Pulmonary artery endothelial cell (primary cell): ENCODE measurements around the gene PYGO2. TPM values are rescaled to one million over a fixed set of nuclear protein-coding genes. Genes with fewer than 3 reads are reported as not detected.

Experiments
- DNase-seq: peaks from one replicate; pipeline ENCODE4 v3.0.0-alpha.2; 2011; ENCODE audit warnings: low read depth, low spot score
- total RNA-seq: library from RNA; depleted of rRNA; stranded (reverse); fragments of >200 nt; gene quantifications from 2 replicates; pipeline ENCODE4 v1.2.3, GENCODE V29; 2014

PYGO2 gene
- total RNA-seq, 1 donor from 2014 or later, result 6.3 TPM

DNA sequence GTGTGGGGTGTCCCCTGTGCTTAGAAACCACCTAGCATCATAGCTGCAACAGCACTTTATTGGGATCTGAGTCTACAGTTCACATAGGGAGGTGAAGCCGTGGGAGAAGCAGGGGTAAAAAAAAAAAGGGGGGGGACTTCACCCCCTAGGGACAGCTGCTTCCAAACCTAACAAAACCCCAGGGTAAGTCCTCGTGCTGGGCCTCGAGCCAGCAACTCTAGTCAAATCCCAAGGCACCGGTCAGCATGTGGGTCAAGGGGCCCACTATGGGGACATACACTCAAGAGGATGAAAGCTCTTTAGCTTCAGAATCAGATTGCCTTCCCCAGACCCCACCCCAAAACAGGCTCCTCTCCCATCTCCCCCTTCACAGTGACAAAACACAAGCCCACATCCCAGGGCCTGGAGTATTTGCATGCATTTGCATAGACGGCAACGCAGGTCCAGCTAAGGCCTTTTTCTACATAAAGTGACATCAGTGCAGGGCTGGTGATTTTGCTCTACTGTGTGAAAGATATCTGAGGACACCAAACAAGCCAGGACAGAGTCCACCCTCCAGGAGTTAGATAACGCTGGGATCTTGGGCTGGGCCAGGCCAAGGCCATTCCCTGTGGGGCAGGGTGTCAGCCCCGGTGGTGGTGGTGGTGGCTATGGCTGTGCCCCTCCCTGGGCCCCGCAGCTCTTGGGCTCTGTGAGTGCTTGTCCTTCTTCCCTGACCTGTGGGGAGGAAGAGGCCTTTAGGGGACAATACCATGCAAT, 17.0 kb downstream of the PYGO2 start:
- DNase-seq, result no peak

DNA sequence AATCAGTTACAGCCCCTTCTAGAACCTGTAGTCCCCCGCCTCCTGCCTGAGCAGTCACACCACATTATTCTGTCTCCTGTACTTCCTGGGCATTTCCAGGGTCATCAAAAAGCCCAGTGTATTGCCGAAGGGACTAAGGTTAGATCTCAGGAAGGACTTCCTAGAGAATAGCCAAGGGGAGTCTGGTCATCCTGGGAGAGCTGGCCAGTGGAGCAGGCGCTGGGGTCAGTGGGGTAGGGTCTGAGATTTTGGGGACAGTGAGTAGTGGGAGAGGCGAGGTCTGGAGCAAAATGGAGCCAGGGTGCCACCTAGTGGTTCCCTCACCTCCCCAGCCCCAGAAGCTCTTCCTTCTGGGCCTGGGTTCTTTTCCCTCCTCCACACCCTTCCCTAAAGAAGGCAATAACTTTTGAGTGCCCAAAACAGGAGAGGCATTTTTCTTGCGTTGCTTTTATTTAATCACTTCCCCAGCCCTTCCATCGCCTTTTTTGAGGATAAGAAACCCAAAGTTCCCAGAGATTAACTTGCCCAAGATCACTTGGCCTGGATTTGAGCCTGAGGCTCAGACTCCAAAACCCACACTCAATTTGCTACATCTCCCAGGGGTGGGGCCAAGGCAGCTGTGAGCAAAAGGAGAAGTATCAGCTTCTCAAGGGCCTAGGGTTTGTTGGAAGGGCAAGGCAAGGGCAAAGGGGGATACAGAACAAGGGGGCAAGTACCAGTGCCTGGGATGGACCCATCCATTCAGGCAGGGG, 17.8 kb downstream of the PYGO2 start:
- no peak for DNase-seq

DNA sequence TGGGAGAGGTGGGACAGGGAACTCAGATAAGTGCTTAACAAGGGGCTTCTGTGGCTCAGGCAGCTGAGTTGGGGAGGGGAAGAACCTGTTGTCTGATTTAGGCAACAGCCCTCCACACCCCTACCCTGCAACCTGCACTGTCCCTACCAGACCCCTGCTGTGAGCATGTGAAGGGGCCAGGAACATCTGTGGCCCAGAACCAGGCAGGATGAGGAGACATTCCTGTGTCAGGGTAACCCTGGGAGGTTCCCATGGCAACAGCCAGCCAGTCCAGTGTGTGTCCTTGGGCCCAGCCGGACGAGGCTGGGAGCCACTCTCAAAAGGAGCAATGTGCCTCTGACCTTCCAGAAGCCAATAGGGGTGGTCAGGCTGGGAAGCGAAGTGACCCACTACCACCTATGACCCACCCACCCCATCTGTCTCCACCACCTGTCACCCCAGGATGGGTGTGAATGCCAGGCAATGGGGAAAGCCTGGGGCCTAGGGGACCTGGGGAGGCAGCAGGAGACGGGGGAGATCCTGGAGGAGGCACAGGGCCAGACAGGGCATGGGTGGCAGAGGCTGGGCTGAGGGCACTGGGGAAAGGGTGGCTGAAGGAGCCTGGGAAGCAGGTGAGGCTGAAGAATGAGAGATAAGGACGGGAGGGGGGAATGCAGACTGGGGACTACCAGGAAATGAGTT, 20.1 kb downstream of the PYGO2 start:
- DNase-seq, result no peak

DNA sequence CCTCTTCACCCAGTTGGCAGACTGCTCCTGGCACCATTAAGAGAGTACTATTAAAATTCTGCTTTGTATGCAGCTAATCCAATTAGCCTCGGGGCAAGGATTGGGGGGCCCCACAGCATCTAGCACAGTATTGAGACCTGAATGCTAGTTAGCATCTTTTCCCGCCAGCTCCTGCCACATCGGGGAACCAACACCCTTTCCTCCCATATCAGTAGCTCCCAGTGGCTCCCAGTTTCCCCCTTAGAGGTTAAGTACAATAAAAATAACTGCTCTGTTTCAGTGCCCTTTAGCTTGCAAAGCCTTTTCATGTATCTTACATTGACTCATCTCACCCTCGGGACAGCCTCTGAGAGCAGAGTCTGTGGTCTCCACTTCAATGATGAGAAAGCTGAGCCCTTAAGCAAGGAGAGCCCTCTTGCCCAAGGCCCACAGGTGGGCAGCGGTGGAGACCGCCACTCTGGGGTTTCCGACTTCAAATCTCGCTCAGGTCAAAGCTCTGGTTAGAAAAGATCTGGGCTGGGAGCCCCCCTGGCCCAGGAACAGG, 20.9 kb downstream of the PYGO2 start:
- no peak for DNase-seq

DNA sequence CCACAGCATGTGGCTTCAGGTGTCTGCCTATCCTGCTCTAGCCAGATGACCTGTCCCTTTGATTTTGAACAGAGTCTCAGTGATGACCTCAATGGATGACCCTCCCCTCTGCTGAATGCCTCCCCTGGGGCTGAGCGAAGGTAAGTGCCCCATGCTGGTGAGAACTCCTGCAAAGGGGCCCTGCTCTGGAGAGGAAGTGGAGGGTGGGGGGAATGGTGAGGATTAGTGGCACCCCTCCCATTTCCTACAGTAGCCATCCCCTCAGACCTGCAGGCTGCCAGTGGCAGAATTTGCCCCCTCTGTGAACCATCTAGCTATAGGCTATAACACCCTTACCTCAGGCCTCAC, 21.4 kb downstream of the PYGO2 start:
- DNase-seq, result no peak

DNA sequence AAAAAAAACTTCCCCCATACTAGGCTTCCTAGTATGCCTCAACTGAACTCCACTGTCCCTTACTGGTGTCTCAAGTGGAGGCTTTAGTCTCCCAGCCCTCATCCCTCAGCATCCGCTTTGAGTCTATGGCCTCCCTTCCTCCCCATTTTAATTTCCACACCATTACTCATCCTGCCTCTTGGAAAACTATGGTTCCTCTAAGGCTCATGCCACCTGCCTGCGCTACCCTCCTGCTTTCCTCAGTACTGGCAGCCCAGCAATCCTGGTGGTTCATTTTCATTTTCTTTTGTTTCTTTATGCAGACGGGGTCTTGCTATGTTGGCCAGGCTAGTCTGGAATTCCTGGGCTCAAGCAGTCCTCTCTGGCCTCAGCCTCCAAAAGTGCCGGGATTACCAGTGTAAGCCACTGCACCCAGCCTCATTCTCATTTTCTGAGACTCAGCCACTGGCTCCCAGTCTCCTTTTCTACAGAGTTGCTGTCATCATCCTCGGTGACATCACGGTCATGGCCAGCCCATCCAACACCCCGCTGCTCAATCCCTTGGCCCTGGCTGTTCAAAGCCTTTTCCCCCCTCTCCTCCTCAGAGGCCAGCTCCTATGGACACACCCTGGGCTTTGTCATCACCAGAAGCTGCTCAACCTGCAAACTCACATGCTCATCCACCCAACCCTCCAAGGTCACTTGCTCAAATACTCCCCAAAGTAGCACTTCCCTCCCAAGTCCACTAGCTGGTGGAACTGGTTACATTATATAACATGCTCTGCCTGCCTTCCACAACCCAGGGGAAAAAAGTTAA, 22.8 kb downstream of the PYGO2 start:
- DNase-seq, result no peak

DNA sequence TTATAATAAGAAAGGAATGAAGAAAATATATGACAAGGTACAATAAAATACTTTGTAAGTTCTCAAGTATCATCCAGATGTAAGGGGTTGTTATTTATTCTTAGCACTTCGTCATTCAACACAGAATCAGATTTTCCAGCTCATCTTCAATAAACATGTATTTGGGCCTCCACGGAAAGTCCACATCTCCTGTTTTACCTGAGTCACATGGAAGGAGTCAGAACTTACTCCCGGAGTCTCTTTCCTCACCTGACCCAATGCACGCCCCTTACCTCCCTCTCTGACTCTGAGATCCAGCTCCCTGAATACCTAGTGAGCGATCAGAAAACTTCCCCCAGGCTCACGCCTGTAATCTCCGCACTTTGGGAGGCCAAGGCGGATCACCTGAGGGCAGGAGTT, 23.6 kb downstream of the PYGO2 start:
- DNase-seq, result no peak

DNA sequence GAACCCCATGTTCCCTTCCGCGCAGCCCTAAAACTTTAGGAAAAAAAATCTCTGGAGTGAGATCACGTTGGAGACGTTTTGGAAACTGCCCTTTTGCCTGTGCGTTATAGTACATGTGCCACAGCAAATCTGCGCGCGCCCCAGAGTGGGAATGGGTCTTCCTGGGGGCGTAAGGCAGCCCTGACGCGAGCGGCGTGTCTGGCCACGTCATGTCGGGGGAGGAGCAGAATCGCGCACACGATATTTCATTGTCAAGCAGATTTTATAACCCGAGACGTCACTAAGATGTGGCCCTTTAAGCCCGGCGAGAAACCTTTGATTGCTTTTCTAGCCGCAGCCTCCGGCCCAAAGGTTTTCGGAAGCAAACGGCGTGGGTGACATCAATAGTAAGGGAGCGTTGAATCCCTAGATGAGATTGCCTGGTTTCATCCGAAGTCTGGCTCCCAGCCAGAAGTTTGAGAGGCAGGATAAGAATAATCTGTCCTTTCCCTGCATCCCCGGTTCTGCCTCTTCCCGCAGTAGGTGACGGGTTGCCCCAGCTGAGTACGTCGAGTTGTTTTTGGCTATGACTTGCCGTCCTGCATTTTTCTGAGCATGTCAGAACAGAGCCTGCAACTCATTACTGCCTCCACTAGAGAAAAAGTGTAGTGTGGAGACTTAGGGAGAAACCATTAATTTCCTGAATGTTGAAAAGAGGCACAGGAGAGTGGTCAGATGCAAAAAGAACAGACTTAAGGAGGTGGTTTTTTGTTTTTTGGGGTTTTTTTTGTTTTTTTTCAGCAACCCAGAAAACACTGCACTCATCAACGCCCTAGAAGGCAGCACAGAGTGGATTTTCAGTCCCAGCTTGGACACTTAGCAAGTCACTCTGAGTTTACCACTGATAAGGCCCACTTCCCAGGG, 24.2 kb downstream of the PYGO2 start:
- DNase-seq, result peak; percentile 86

DNA sequence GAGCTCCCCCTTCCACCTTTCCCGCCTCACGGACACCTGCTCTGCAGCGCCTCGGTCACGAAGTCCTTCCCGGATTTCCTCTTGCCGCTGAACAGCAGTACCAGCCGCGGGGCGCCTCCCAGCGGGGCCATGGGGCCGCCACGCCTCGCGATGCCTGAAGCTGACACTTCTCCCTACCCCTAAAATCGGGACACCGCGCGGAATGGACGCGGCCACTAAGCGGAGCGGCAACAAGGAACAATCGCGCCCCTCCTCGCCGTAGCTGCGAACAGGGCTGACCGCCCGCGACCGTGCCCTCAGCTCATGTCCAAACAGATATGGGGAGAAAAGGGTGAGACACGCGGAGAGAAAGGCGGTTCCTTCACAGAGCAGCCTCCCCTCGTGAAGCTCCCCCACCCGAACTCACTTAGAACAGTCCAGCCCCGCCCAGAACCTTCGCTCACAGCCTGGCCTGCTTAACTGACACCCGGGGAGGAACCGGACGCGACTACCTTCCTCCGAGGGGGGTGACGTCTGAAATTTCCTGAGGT, 25.0 kb downstream of the PYGO2 start, which contains the start of gene PMVK:
TSS of gene PMVK (minus strand) at position 165 of the 530 bp plus-strand sequence. CDS start at position 131, 34 bp downstream.
- DNase-seq, result peak; percentile 89

DNA sequence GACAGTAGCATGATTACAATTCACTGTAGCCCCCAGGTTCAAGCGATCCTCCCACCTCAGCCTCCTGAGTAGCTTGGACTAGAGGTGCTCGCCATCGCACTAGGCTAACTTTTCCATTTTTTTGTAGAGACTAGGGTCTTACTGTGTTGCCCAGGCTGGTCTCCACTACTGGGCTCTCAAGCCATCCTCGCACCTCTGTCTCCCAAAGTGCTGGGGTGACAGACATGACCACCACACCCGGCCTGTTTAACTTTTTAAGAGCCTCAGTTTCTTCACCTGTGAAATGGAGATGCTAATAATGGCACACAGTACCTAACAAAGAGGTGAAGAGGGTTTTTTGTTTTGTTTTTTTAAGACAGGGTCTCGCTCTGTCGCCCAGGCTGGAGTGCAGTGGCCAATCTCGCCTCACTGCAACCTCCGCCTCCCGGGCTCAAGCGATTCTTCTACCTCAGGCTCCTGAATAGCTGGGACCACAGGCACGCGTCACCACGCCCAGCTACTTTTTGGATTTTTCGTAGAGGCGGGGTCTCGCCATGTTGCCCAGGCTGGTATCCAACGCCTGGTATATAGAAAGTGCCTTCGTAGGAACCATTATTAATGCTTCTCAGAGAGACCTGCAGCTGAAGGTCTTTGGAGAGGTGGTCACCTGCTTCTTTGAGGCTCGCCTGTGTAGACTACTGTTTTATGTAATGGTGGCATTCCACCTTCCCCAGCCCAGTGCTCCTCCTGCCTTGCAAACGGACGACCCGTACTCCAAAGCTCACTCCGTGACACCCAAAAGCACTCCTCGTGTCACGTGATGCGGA, 25.6 kb downstream of the PYGO2 start:
- DNase-seq, result no peak

DNA sequence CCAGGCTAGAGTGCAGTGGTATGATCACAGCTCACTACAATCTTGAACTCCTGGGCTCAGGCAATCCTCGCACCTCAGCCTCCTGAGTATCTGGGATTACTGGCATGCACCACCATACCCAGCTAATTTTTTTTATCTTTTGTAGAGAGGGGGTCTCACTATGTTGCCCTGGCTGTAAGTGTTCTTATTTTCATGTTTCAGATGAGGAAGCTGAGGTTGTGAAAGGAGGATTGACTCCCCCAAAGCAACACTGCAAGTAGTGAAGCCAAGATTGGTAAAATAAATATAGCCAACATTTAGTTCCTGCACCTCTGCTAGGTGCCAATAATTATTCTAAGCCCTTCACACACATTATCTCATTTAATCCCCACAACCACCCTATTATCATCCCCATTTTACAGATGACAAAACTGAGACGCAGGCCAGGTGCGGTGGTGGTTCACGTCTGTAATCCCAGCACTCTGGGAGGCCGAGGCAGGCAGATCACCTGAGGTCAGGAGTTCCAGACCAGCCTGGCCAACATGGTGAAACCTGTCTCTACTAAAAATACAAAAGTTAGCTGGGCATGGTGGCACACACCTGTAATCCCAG, 27.1 kb downstream of the PYGO2 start:
- no peak for DNase-seq

DNA sequence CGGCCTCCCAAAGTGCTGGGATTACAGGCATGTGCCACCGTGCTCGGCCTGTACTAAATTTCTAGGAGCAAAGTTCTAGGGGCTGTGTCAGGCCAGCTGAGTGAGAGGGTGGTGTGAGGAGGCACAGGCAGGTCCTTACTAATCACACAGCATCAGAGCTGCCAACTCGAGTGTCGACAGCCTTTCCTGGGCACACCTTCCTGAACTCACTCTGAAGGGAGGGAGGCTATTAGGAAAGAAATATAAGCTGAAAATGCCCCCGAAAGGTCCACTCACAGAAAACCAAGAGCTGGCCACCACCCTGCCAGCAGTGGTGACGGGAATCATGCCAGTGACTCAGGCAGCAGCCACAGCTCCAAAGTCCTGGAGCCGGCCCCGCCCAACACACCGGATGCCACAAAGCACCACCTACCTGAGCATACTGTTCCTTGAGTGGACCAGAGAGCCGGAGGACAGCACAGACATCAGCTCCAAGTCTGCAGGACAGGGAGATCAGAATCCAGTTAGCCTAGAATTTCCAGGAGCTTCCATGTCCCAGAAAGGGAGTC, 29.6 kb downstream of the PYGO2 start:
- DNase-seq, result no peak

DNA sequence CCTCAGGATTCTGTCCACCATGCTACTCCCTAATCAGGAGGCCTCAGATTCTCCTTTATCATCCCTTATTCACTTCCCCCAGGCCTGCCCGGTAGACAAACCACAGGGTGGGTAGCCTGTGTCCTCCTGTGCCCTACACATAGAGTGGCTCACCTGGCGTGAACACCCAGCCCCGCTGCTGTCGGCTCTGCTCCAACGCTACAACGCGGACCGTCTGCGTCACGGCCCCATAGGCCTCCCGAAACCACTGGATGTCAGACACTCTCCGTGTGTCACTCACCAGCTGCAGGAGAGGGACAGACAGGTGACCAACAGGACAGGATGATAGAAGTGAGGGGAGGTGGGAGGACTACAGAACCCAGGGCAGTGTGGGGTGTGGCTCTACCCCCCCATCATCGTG, 35.4 kb downstream of the PYGO2 start:
- DNase-seq, result no peak

DNA sequence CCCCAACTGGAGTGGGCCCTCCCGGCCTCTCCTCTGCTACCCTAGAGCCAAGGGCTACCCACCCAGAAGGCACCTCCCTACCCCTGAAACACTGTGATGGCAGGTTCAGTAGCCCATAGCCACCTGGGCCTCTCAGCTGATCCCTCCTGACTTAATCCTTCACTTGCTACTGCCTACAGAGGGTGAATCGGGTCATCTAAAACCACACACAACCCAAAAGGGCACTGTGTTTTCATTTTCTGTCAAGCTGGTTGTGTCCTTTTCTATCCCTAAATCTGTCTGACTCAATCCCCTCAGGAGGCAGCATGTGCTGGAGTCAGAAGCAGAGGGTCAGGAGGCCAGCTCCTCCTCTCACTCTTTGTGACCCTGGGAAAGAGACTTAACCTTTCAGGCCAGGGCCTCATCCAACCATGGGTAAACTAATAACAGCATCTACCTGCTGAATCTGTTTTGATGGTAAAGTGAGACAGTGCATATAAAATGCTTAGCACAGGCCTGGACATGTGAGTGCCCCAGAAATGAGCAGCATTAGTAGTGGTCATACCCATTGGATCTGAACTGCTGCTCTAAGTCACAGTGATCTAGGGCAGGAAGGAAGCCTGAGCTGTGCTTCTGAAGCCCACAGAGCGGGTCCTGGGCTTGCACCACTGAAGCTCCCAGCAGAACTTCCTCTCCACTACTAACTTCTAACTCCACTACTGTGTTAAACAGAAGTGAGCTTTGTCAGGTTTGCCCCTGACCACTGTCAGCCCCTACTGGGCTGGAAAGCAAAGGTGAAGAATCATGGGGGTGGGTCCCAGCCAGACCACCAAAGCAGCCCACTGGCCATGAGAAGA, 36.0 kb downstream of the PYGO2 start:
- DNase-seq, result no peak

DNA sequence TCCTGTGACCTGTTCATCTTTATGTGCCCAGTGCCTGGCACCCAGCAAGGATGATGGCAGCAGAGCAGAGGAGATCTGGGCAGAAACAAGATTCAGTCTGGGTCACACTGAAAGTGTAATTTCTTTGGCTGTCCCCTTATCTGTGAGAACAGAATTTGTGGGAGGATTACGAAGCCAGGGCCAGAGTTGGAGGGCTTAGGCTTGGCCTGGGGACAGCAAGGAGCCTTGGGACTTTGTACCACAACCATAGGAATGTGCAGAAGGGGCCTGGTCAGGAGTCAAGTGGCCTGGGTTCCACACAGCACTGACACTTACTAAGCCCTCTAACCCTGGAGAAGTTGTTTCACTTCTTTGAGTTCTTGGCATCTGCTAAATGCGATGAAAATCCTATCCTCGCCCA, 37.9 kb downstream of the PYGO2 start:
- DNase-seq, result no peak

DNA sequence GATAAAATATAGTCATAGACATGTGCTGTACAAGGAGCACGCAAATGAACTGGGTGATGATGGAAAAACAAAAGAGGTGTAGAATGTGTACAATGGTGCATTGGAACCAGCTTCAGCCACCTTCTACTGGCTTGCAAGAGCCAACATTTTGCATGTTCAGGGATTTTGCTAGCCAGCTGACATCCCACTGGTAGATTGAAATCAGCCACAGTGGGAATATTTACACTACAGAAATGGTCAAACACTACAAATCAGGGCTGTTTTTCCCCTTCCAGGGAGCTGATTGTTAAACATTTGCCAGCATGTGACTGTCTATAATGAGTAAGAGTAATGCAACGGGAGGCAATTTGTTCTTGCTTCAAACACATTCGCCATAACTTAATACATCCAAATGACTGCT, 48.3 kb downstream of the PYGO2 start:
- DNase-seq, result no peak

DNA sequence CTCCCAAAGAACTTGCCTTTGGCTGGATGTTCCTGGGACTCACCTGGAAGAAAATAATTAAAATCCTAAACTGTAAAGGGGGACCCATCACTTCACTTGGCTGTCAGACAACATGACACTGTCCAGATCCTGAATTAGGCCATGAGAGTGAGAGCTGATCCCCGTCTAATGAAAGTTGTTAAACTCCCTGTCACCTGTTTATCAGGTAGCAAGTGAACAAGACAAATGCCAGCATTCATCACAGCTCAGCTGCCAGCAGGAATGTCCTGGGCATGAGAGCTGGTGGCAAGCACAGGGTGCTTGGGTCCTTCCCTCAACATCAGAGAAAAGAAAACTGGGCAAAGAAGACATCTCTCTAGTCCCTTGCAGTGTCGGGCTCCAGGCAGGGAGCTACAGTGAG, 48.8 kb downstream of the PYGO2 start:
- no peak for DNase-seq
